GM18520 (cell line): ENCODE data around the gene VRK2.
"Not testable (repeated sequence)": the region's sequence is repeated elsewhere in the genome, so short reads cannot be mapped to it uniquely, and the experiment has no call there.

Experiments used
- ATAC-seq: cut with Tn5 transposase; IDR thresholded peaks from one replicate; pipeline ENCODE4 v1.9.1; 2021; ENCODE audit not compliant: unreplicated experiment

VRK2 gene

GRCh38 chr2:58054264-58054663 lies 7.7 kb downstream of the VRK2 start:
- no peak for ATAC-seq

GRCh38 chr2:58055033-58055786 lies 8.6 kb downstream of the VRK2 start:
- no peak for ATAC-seq

GRCh38 chr2:58056192-58056916 lies 9.7 kb downstream of the VRK2 start:
- no peak for ATAC-seq

- ATAC-seq, result no peak
These were observed 11.3 kb downstream of the VRK2 start for GRCh38 chr2:58057707-58058530.

GRCh38 chr2:58063641-58064040 lies 17.0 kb downstream of the VRK2 start:
- ATAC-seq, result no peak

- no peak for ATAC-seq
These were observed 17.5 kb downstream of the VRK2 start for GRCh38 chr2:58064086-58064485.

- no peak for ATAC-seq
These were observed 18.6 kb downstream of the VRK2 start for GRCh38 chr2:58065248-58065647.

- ATAC-seq, result no peak
These were observed 20.4 kb downstream of the VRK2 start for GRCh38 chr2:58067001-58067400.

- no peak for ATAC-seq
These were observed 24.2 kb downstream of the VRK2 start for GRCh38 chr2:58070765-58071164.

GRCh38 chr2:58072102-58072501 lies 25.5 kb downstream of the VRK2 start:
- no peak for ATAC-seq

- ATAC-seq, result no peak
These were observed 26.4 kb downstream of the VRK2 start for GRCh38 chr2:58073008-58073407.

- ATAC-seq, result no peak
These were observed 27.1 kb downstream of the VRK2 start for GRCh38 chr2:58073751-58074150.

GRCh38 chr2:58081000-58081399 lies 34.4 kb downstream of the VRK2 start:
- no peak for ATAC-seq

GRCh38 chr2:58089081-58089480 lies 42.5 kb downstream of the VRK2 start:
- no peak for ATAC-seq

- not testable (repeated sequence) for ATAC-seq
These were observed 46.2 kb downstream of the VRK2 start for GRCh38 chr2:58092772-58093171.

- no peak for ATAC-seq
These were observed 50.4 kb downstream of the VRK2 start for GRCh38 chr2:58097025-58097424.

GRCh38 chr2:58098254-58099095 lies 51.9 kb downstream of the VRK2 start:
- ATAC-seq, result no peak

GRCh38 chr2:58099096-58099769 lies 52.6 kb downstream of the VRK2 start:
- no peak for ATAC-seq

GRCh38 chr2:58101500-58101899 lies 54.9 kb downstream of the VRK2 start:
- ATAC-seq, result no peak

GRCh38 chr2:58106896-58107295 lies 60.3 kb downstream of the VRK2 start:
- ATAC-seq, result no peak
